GM23338 (cell line): ENCODE measurements around the gene CCSER2. TPM values are rescaled to one million over a fixed set of nuclear protein-coding genes. Genes with fewer than 3 reads are reported as not detected.

Source experiments
- ATAC-seq: fragments of 200-7000 bp; cut with Tn5 transposase; 3 replicates; pipeline ENCODE4 v1.9.1; 2020
- DNase-seq: peaks from one replicate; pipeline ENCODE4 v3.0.0-alpha.2; 2015; ENCODE audit warnings: low spot score
- H2AFZ ChIP-seq: fragments of 200-600 bp; sonication (generic); 2 replicates; pipeline ENCODE4 v1.8.0; 2016; ENCODE audit warnings: antibody characterized with exemption, mild to moderate bottlenecking, moderate library complexity
- H3F3A ChIP-seq: fragments of 200-600 bp; sonication (generic); replicated peaks from 2 replicates; pipeline ENCODE4 v1.8.0; 2017; ENCODE audit warnings: antibody characterized with exemption, mixed run types, low read depth
- H3K27ac ChIP-seq: fragments of 200-600 bp; sonication (generic); 2 replicates; pipeline ENCODE4 v1.6.1; 2016; ENCODE audit warnings: low read depth
- H3K27me3 ChIP-seq: fragments of 200-600 bp; sonication (generic); 2 replicates; pipeline ENCODE4 v1.8.0; 2016; ENCODE audit warnings: mild to moderate bottlenecking, mixed run types, moderate library complexity; ENCODE audit not compliant: insufficient read depth
- H3K36me3 ChIP-seq: fragments of 200-600 bp; sonication (generic); 2 replicates; pipeline ENCODE4 v1.8.0; 2016; ENCODE audit warnings: mild to moderate bottlenecking; ENCODE audit not compliant: insufficient read depth
- H3K4me1 ChIP-seq: fragments of 200-600 bp; sonication (generic); 2 replicates; pipeline ENCODE4 v1.8.0; 2016; ENCODE audit warnings: mild to moderate bottlenecking, moderate library complexity; ENCODE audit not compliant: insufficient read depth
- H3K4me2 ChIP-seq: fragments of 200-600 bp; sonication (generic); 2 replicates; pipeline ENCODE4 v1.7.1; 2017; ENCODE audit warnings: mixed run types
- H3K4me3 ChIP-seq: fragments of 200-600 bp; sonication (generic); 2 replicates; pipeline ENCODE4 v1.6.1; 2016; ENCODE audit warnings: mixed run types
- H3K79me2 ChIP-seq: fragments of 200-600 bp; sonication (generic); replicated peaks from 2 replicates; pipeline ENCODE4 v1.8.0; 2017; ENCODE audit warnings: mild to moderate bottlenecking; ENCODE audit not compliant: insufficient read depth
- H3K9me2 ChIP-seq: fragments of 200-600 bp; sonication (generic); 2 replicates; pipeline ENCODE4 v1.8.0; 2017; ENCODE audit not compliant: insufficient read depth
- H4K20me1 ChIP-seq: fragments of 200-600 bp; sonication (generic); replicated peaks from 2 replicates; pipeline ENCODE4 v1.8.0; 2017; ENCODE audit warnings: mild to moderate bottlenecking; ENCODE audit not compliant: insufficient read depth
- H3K27ac Mint-ChIP-seq: 2 replicates; pipeline ENCODE4 v1.8.0; 2020; ENCODE audit warnings: inconsistent platforms, mild to moderate bottlenecking, moderate library complexity, mixed read lengths
- H3K27me3 Mint-ChIP-seq: 3 replicates; pipeline ENCODE4 v1.8.0; 2022; ENCODE audit warnings: low read depth, mild to moderate bottlenecking, moderate library complexity, mixed read lengths, inconsistent platforms; ENCODE audit not compliant: insufficient read depth, poor library complexity
- H3K36me3 Mint-ChIP-seq: 3 replicates; pipeline ENCODE4 v1.8.0; 2021; ENCODE audit warnings: low read depth, mild to moderate bottlenecking, inconsistent platforms, moderate library complexity, mixed read lengths
- H3K4me1 Mint-ChIP-seq: 3 replicates; pipeline ENCODE4 v1.8.0; 2020; ENCODE audit warnings: mild to moderate bottlenecking, inconsistent platforms, mixed read lengths
- H3K4me3 Mint-ChIP-seq: 3 replicates; pipeline ENCODE4 v1.8.0; 2021; ENCODE audit warnings: moderate library complexity, mild to moderate bottlenecking, inconsistent platforms, mixed read lengths
- H3K9me3 Mint-ChIP-seq: 3 replicates; pipeline ENCODE4 v1.8.0; 2020; ENCODE audit warnings: moderate library complexity, mild to moderate bottlenecking, inconsistent platforms, mixed read lengths
- CREB1 ChIP-seq: fragments of 250-450 bp; sonication (Bioruptor Pico); IDR thresholded peaks from 2 replicates; pipeline ENCODE4 v1.5.0; 2020; ENCODE audit warnings: low read depth, mild to moderate bottlenecking, moderate library complexity
- EZH2 ChIP-seq: fragments of 200-600 bp; sonication (generic); IDR thresholded peaks from one replicate; pipeline ENCODE4 v1.8.0; 2017; ENCODE audit warnings: antibody characterized with exemption, mild to moderate bottlenecking, low read depth; ENCODE audit not compliant: unreplicated experiment
- NANOG ChIP-seq: IDR thresholded peaks from 2 replicates; pipeline ENCODE4 v1.6.1; 2016; ENCODE audit warnings: antibody characterized with exemption, borderline replicate concordance
- ZNF114 ChIP-seq: fragments of 250-450 bp; sonication (Bioruptor Pico); IDR thresholded peaks from 2 replicates; pipeline ENCODE4 v1.5.0; 2020; ENCODE audit warnings: mild to moderate bottlenecking, moderate library complexity
- ZNF331 ChIP-seq: fragments of 250-450 bp; sonication (Bioruptor Pico); IDR thresholded peaks from 2 replicates; pipeline ENCODE4 v1.5.0; 2020; ENCODE audit warnings: low read depth, mild to moderate bottlenecking, moderate library complexity
- polyA plus RNA-seq: library from polyadenylated mRNA; unstranded; fragments of >200 nt; fragmentation: Nextera tagmentation; extraction: Ambion mirVana; gene quantifications from 2 replicates; pipeline ENCODE4 v1.2.1, GENCODE V29; 2016
- total RNA-seq: library from RNA; depleted of rRNA; stranded (reverse); fragments of >200 nt; shearing (Covaris generic); gene quantifications from 2 replicates; pipeline ENCODE4 v1.2.3, GENCODE V29; 2014
- TF ChIP-seq, protein P1 (sequence below): fragments of 250-450 bp; sonication (Bioruptor Pico); IDR thresholded peaks from 2 replicates; pipeline ENCODE4 v1.5.0; 2020; ENCODE audit warnings: mild to moderate bottlenecking, moderate library complexity
- TF ChIP-seq, protein P2 (sequence below), 2 experiments: fragments of 200-600 bp in 1 of 2; sonication (generic) in 1 of 2; conservative IDR thresholded peaks; 2 replicates each; pipeline versions ENCODE4 v1.5.1 to v1.6.1; 2016 to 2017; ENCODE audit warnings: antibody characterized with exemption in 2 of 2, low read depth in 2 of 2, mild to moderate bottlenecking in 2 of 2, moderate library complexity in 1 of 2

CCSER2 gene
- total and polyA plus RNA-seq, 2 experiments from 2014 or later: 30.6 to 37.2 TPM

DNA sequence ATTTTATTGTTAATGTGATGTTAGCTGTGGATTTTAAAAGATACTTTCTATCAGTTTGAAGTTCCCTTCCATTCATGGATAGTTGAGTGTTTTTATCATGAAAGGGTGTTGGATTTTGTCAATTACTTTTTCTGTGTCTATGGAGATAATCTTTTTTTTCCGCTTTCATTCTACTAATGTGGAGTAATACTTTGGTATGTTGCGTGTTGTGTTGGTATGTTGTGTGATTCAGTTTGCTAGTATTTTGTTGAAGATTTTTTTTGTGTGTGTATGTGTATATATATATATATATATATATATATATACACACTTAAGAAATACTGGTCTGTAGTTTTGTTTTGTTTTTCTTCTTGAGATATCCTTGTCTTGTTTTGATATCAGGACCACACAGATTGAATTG lies 100.3 kb downstream of the CCSER2 start (continued):
- TF ChIP-seq, protein P1, sequence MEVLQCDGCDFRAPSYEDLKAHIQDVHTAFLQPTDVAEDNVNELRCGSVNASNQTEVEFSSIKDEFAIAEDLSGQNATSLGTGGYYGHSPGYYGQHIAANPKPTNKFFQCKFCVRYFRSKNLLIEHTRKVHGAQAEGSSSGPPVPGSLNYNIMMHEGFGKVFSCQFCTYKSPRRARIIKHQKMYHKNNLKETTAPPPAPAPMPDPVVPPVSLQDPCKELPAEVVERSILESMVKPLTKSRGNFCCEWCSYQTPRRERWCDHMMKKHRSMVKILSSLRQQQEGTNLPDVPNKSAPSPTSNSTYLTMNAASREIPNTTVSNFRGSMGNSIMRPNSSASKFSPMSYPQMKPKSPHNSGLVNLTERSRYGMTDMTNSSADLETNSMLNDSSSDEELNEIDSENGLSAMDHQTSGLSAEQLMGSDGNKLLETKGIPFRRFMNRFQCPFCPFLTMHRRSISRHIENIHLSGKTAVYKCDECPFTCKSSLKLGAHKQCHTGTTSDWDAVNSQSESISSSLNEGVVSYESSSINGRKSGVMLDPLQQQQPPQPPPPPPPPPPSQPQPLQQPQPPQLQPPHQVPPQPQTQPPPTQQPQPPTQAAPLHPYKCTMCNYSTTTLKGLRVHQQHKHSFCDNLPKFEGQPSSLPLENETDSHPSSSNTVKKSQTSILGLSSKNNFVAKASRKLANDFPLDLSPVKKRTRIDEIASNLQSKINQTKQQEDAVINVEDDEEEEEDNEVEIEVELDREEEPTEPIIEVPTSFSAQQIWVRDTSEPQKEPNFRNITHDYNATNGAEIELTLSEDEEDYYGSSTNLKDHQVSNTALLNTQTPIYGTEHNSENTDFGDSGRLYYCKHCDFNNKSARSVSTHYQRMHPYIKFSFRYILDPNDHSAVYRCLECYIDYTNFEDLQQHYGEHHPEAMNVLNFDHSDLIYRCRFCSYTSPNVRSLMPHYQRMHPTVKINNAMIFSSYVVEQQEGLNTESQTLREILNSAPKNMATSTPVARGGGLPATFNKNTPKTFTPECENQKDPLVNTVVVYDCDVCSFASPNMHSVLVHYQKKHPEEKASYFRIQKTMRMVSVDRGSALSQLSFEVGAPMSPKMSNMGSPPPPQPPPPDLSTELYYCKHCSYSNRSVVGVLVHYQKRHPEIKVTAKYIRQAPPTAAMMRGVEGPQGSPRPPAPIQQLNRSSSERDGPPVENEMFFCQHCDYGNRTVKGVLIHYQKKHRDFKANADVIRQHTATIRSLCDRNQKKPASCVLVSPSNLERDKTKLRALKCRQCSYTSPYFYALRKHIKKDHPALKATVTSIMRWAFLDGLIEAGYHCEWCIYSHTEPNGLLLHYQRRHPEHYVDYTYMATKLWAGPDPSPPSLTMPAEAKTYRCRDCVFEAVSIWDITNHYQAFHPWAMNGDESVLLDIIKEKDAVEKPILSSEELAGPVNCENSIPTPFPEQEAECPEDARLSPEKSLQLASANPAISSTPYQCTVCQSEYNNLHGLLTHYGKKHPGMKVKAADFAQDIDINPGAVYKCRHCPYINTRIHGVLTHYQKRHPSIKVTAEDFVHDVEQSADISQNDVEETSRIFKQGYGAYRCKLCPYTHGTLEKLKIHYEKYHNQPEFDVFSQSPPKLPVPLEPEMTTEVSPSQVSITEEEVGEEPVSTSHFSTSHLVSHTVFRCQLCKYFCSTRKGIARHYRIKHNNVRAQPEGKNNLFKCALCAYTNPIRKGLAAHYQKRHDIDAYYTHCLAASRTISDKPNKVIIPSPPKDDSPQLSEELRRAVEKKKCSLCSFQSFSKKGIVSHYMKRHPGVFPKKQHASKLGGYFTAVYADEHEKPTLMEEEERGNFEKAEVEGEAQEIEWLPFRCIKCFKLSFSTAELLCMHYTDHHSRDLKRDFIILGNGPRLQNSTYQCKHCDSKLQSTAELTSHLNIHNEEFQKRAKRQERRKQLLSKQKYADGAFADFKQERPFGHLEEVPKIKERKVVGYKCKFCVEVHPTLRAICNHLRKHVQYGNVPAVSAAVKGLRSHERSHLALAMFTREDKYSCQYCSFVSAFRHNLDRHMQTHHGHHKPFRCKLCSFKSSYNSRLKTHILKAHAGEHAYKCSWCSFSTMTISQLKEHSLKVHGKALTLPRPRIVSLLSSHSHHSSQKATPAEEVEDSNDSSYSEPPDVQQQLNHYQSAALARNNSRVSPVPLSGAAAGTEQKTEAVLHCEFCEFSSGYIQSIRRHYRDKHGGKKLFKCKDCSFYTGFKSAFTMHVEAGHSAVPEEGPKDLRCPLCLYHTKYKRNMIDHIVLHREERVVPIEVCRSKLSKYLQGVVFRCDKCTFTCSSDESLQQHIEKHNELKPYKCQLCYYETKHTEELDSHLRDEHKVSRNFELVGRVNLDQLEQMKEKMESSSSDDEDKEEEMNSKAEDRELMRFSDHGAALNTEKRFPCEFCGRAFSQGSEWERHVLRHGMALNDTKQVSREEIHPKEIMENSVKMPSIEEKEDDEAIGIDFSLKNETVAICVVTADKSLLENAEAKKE (CRISPR knock-in tag): no peak
- TF ChIP-seq ZNF331 (CRISPR knock-in tag) (no peak), CREB1 (CRISPR knock-in tag) (no peak), EZH2 (no peak), NANOG (no peak)

DNA sequence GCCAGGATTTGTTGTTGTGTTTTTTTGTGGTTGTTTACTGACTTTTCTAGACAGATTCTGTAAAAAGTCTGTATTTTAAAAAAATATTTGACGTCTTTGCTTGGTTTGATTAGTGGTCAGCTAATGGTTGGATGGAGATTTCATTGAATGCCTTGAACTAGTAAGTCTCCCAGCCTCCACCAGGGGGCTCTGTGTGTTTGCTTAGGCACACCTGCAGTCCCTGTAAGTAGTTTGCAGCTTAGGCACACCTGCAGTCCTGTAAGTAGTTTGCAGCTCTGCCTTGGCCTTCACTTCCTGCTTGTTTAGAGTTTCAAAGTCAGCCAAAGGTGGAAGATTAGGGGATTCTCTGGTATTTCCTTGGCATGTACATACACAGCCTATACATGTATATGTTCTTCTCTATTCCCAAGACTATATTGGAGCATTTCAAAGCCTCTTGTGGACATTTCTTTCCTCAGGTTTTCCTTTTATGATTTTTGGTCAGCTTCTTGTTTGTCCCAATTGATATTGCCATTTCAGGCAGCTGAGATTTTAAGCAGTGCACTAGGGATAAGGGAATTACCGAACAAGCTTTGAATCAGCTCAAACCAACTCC lies 101.6 kb downstream of the CCSER2 start:
- peak; percentile 98 for ATAC-seq
- Mint-ChIP-seq H3K27me3 (no peaks in the 10 kb centered on the region), H3K4me1 (peaks cover 1% of the 10 kb centered on the region; the same call in 2 of the 3 replicates), H3K27ac (no peak overlapping the region), H3K9me3 (peaks cover 4% of the 10 kb centered on the region; the same call in 1 of the 3 replicates), H3K36me3 (peaks cover 4% of the 10 kb centered on the region), H3K4me3 (no peak overlapping the region)
- Histone ChIP-seq H3K4me1 (no peaks in the 10 kb centered on the region), H3K4me3 (no peak overlapping the region), H3F3A (no peaks in the 10 kb centered on the region), H4K20me1 (no peaks in the 10 kb centered on the region), H3K9me2 (no peaks in the 10 kb centered on the region), H3K27ac (no peak overlapping the region), H3K4me2 (no peak overlapping the region), H3K27me3 (no peaks in the 10 kb centered on the region), H2AFZ (no peak overlapping the region), H3K36me3 (no peaks in the 10 kb centered on the region), H3K79me2 (peaks cover 18% of the 10 kb centered on the region)
- TF ChIP-seq, protein P2, sequence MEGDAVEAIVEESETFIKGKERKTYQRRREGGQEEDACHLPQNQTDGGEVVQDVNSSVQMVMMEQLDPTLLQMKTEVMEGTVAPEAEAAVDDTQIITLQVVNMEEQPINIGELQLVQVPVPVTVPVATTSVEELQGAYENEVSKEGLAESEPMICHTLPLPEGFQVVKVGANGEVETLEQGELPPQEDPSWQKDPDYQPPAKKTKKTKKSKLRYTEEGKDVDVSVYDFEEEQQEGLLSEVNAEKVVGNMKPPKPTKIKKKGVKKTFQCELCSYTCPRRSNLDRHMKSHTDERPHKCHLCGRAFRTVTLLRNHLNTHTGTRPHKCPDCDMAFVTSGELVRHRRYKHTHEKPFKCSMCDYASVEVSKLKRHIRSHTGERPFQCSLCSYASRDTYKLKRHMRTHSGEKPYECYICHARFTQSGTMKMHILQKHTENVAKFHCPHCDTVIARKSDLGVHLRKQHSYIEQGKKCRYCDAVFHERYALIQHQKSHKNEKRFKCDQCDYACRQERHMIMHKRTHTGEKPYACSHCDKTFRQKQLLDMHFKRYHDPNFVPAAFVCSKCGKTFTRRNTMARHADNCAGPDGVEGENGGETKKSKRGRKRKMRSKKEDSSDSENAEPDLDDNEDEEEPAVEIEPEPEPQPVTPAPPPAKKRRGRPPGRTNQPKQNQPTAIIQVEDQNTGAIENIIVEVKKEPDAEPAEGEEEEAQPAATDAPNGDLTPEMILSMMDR (conservative IDR thresholded peaks at IDR 0.05; ENCODE audit: low read depth in 2 of 2): peak; percentile 88 to 94
- TF ChIP-seq ZNF114 (CRISPR knock-in tag): no peak
- DNase-seq: peak; percentile 95
